BLaER1 (cell line): Measurements from ENCODE around the gene EPN2.

ENCODE experiments used
- H3K27ac ChIP-seq: shearing (Covaris generic); formaldehyde crosslinking; 2 replicates; pipeline ENCODE4 v1.8.1; 2022
- H3K27me3 ChIP-seq: shearing (Covaris generic); formaldehyde crosslinking; 2 replicates; pipeline ENCODE4 v1.8.1; 2022
- H3K36me3 ChIP-seq: shearing (Covaris generic); formaldehyde crosslinking; 2 replicates; pipeline ENCODE4 v1.8.1; 2022
- H3K4me1 ChIP-seq: shearing (Covaris generic); formaldehyde crosslinking; 2 replicates; pipeline ENCODE4 v1.8.1; 2022
- H3K4me2 ChIP-seq: shearing (Covaris generic); formaldehyde crosslinking; 2 replicates; pipeline ENCODE4 v1.8.1; 2022
- H3K4me3 ChIP-seq: shearing (Covaris generic); formaldehyde crosslinking; 2 replicates; pipeline ENCODE4 v1.8.1; 2022
- H3K9ac ChIP-seq: shearing (Covaris generic); formaldehyde crosslinking; 2 replicates; pipeline ENCODE4 v1.8.1; 2022
- H3K9me3 ChIP-seq: shearing (Covaris generic); formaldehyde crosslinking; 2 replicates; pipeline ENCODE4 v1.8.1; 2022
- H4K20me1 ChIP-seq: shearing (Covaris generic); formaldehyde crosslinking; 2 replicates; pipeline ENCODE4 v1.8.1; 2022
- Cebpa-rat ChIP-seq: shearing (Covaris generic); IDR thresholded peaks from 2 replicates; pipeline ENCODE4 v1.8.1; 2022

Gene EPN2

DNA sequence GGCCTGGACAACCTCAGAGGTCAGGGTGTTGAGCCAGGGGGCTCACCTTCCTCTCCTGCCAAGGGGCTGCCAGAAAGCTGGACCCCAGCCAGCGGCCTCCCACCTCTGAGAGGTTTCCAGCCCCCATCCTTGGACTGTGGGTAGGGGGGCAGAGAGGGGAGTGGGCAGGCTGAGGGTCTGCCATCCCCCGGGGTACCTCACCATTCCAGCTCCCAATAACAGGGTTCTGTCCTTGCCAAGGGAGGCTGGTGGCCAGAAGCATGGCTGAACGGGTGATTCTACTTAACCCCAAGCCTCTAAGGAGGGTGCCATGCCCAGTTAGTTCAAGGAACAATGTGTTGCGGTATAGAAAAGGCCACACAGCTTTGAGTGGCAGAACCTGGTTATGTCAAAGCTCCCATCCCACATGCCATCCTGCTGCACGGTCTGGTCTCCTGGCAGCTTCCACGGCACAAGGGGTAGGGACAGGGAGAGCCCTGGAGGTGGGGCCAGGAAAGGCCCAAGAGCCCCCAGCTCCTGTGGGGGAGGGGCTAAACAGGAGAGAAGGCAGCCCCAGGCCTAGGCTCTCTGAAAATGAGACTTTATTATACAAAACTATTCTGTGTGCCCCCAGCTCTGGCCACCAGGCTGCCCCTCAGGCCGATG, 105.6 kb downstream of the EPN2 start:
- Histone ChIP-seq H3K9me3 (no peaks in the 10 kb centered on the region), H3K36me3 (no peaks in the 10 kb centered on the region)
- no peak for TF ChIP-seq Cebpa-rat

DNA sequence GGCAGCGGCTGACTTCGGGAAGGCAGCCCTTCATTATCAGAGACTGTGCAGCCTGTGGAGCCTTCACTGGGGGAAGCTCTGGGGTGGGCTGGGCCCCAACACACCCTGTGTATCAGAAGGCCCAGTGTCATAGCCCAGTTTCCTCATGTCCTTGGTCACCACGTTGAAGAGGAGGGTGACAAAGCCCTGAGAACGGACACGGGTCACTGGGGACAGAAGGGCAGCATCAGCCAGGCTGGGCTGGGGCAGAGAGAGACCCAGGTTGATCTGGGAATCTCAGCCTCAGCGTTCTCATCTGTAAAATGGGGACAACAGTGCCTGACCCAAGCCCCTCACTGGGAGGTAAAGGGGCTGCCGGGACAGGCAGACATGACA, 106.1 kb downstream of the EPN2 start:
- Histone ChIP-seq H3K4me3 (no peak overlapping the region), H3K9ac (no peak overlapping the region), H3K4me2 (no peak overlapping the region), H4K20me1 (peaks cover 53% of the 10 kb centered on the region), H3K9me3 (no peaks in the 10 kb centered on the region), H3K27me3 (0 out of 2 replicates have a peak, but pooled peaks cover 5% of the 10 kb centered on the region), H3K36me3 (no peaks in the 10 kb centered on the region), H3K4me1 (peaks cover 19% of the 10 kb centered on the region), H3K27ac (no peak overlapping the region)
- no peak for TF ChIP-seq Cebpa-rat

More for the DNA sequence above, 105.6 kb downstream of the EPN2 start:
- Histone ChIP-seq H3K27ac (no peak overlapping the region), H4K20me1 (peaks cover 50% of the 10 kb centered on the region), H3K9ac (no peak overlapping the region), H3K4me1 (peaks cover 16% of the 10 kb centered on the region), H3K4me3 (no peak overlapping the region), H3K27me3 (0 out of 2 replicates have a peak, but pooled peaks cover 5% of the 10 kb centered on the region), H3K4me2 (no peak overlapping the region)

DNA sequence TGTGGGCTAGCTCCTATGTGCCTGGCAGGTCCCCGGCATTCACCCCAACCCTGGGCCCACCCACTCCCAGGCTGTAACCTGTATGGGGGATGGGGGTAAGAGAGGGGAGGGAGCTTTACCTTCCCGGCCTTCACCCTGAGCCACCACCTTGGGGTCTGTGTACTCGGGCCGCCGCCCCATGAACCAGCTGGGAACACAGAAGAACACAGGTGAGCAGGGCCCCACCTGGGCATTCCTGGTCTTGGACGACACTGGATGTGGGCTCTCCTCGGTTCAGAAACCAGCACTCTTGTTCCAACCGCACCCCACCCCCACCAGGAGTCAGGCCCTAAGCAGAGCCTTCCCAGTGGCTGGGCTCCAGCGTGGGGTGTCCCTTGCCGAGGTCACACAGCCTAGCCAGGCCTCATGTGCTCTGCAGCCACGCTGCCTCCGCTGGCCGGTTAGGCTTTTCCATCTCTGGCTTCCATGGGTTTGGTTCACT, 106.5 kb downstream of the EPN2 start:
- no peak overlapping the region for H3K9ac ChIP-seq
- H3K4me3 ChIP-seq, result no peak overlapping the region
- no peaks in the 10 kb centered on the region for H3K36me3 ChIP-seq
- H4K20me1 ChIP-seq, result peaks cover 53% of the 10 kb centered on the region
- H3K27ac ChIP-seq, result no peak overlapping the region
- no peaks in the 10 kb centered on the region for H3K9me3 ChIP-seq
- H3K4me1 ChIP-seq, result peaks cover 19% of the 10 kb centered on the region
- H3K27me3 ChIP-seq, result 0 out of 2 replicates have a peak, but pooled peaks cover 5% of the 10 kb centered on the region
- no peak for TF ChIP-seq Cebpa-rat
- no peak overlapping the region for H3K4me2 ChIP-seq

DNA sequence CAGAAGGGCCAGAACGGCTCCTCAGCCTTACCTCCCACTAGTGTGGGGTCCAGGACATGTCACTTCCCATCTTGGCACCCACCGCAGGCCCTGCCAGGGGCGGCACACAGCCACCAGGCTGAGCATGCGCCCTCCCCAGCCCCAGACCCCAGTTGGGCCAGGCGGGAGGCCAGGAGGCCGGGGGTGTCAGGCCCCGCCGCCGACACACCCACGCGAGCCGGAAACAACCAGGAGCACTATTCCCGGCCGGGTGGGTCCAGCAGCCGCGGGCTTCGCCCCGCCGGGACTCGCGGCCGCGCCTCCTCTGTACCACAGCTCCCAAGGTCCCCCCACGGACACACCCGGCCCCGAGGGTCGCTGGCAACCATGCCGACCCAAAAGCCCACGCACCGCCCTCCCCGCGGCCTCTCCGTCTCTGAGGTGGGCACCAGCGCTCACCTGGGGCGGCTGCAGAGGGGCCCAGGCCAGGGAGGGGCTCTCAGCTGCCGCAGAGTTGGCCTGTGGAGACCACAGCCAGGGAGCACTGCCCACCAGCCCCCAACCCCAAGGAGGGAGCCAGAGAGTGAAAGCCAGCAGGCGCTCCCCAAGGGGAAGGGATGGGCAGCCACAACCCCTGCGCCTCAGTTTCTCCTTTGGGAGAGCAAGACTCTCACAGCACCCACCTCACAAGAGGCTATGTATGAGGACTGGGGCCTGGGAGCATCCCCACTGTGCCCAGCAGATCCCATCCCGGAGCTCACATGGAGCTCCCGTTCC, 107.3 kb downstream of the EPN2 start:
- no peak overlapping the region for H3K9ac ChIP-seq
- H3K27ac ChIP-seq, result no peak overlapping the region
- H3K36me3 ChIP-seq, result no peaks in the 10 kb centered on the region
- H3K4me3 ChIP-seq, result no peak overlapping the region
- H3K9me3 ChIP-seq, result no peaks in the 10 kb centered on the region
- TF ChIP-seq Cebpa-rat, result no peak
- H4K20me1 ChIP-seq, result peaks cover 53% of the 10 kb centered on the region
- peaks cover 19% of the 10 kb centered on the region for H3K4me1 ChIP-seq
- H3K4me2 ChIP-seq, result no peak overlapping the region
- H3K27me3 ChIP-seq, result 0 out of 2 replicates have a peak, but pooled peaks cover 5% of the 10 kb centered on the region

DNA sequence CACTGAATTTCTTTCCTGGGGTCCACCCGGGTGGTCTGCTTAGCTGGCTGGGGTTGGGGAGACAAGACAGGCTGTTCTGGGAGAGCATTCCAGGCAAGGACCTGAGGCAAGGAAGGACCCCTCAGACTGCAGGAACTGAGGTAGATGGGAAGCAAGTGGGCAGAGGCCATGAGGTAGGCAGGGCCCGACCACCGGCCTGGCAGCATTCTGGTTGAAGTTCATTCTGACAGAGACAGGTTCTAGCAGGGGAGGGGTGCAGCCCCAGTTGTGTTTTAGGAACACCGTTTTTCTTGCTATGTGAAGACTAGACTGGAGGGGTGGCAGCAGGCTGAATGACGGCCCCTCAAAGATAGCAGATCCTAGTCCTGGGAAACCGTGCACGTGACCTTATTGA, 107.9 kb downstream of the EPN2 start:
- Histone ChIP-seq H3K36me3 (no peaks in the 10 kb centered on the region), H3K4me2 (no peak overlapping the region), H3K27ac (no peak overlapping the region), H3K27me3 (0 out of 2 replicates have a peak, but pooled peaks cover 5% of the 10 kb centered on the region), H3K4me3 (no peak overlapping the region), H3K4me1 (peaks cover 19% of the 10 kb centered on the region), H3K9me3 (no peaks in the 10 kb centered on the region), H3K9ac (no peak overlapping the region), H4K20me1 (peaks cover 53% of the 10 kb centered on the region)
- no peak for TF ChIP-seq Cebpa-rat

DNA sequence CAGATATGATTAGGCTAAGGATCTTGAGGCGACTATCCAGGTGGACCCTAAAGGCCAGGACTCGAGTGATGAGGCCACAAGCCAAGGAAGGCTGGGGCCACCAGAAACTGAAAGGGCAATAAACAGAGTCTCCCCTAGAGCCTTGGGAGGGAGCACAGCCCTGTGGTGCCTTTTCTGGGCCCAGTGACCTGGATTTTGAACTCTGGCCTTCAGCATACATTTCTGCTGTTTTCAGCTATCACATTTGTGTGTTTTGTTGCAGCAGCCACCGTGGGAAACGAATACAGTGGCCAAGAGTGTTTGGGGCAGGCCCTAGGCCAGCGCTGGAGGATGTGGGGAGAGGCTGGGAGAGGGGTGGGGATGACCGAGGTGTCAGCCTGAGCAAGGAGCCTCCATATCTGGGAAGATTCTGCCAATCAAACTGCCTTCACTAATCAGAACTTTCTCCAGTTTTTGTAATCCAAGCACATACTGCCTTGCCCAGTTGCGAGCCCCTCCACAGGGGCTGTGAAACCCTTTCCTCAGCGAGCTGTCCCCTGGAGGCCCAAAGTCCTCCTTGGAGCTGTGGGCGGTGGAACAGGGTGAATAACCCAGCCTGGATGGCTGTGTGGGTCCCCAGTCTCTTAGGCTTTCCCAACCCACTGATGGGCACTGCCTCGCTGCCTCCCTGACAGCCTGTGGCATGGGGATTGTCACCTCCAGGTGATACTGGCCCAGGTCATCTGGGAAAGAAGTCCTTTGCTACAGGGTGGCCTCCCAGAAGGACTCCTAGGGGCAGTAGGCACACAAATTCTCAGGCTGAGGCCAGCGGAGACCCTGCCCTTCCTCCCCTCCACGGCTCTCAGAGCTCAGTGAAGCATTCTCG, 108.6 kb downstream of the EPN2 start:
- H4K20me1 ChIP-seq, result peaks cover 53% of the 10 kb centered on the region
- peaks cover 19% of the 10 kb centered on the region for H3K4me1 ChIP-seq
- no peaks in the 10 kb centered on the region for H3K36me3 ChIP-seq
- H3K9me3 ChIP-seq, result no peaks in the 10 kb centered on the region
- H3K9ac ChIP-seq, result no peak overlapping the region
- H3K27ac ChIP-seq, result no peak overlapping the region
- no peak overlapping the region for H3K4me3 ChIP-seq
- H3K27me3 ChIP-seq, result 0 out of 2 replicates have a peak, but pooled peaks cover 5% of the 10 kb centered on the region
- H3K4me2 ChIP-seq, result no peak overlapping the region; the same call in 1 of the 2 replicates
- TF ChIP-seq Cebpa-rat, result no peak

DNA sequence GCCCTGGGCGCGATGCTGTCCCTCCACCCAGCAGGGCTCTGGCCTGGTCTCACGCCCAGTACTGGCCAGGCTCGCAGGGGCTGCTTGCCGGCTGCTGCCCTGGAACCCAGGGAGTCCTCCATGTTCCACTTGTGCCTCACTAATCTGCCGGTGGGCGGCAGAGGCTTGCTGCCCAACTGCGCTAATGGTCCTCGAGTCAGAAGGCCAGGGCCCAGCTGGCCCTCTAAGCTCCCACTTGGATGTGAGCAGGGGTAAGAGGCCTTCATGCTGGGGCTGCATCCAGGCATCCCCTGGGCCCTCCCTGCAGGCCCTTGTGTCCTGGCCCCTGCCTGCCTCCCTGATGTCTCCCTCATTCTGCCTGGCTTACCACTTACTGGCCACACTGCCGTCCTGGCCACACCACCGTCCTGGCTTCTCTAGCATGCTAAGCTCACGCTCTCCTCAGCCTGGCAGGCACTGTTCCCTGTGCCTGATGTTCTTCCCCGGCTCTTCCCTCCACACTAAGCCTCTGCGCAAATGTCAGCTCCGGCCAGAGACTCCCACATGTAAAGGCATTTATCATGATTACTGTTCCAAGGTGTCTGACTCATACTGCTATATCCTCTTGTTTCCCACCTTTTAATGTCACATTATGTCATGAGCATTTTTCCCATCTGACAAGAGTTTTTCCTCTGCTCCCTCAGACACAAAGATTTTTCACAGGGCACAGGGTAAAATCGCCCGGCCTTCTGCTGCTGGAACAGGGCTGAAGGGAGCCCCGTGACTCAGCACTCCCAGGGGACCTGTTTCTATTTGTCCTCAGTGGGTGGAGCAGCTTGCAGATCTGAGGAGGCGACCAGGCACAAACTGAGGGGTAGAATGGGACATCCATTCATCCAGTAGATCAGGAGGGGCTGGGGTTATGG, 109.4 kb downstream of the EPN2 start:
- H3K4me2 ChIP-seq, result peak overlapping the region; percentile 71
- H3K4me3 ChIP-seq, result no peak overlapping the region
- H3K9ac ChIP-seq, result no peak overlapping the region
- no peaks in the 10 kb centered on the region for H3K36me3 ChIP-seq
- 0 out of 2 replicates have a peak, but pooled peaks cover under 1% of the 10 kb centered on the region for H3K27me3 ChIP-seq
- no peak overlapping the region for H3K27ac ChIP-seq
- H3K4me1 ChIP-seq, result peaks cover 19% of the 10 kb centered on the region
- H3K9me3 ChIP-seq, result no peaks in the 10 kb centered on the region
- TF ChIP-seq Cebpa-rat, result no peak
- H4K20me1 ChIP-seq, result peaks cover 53% of the 10 kb centered on the region

DNA sequence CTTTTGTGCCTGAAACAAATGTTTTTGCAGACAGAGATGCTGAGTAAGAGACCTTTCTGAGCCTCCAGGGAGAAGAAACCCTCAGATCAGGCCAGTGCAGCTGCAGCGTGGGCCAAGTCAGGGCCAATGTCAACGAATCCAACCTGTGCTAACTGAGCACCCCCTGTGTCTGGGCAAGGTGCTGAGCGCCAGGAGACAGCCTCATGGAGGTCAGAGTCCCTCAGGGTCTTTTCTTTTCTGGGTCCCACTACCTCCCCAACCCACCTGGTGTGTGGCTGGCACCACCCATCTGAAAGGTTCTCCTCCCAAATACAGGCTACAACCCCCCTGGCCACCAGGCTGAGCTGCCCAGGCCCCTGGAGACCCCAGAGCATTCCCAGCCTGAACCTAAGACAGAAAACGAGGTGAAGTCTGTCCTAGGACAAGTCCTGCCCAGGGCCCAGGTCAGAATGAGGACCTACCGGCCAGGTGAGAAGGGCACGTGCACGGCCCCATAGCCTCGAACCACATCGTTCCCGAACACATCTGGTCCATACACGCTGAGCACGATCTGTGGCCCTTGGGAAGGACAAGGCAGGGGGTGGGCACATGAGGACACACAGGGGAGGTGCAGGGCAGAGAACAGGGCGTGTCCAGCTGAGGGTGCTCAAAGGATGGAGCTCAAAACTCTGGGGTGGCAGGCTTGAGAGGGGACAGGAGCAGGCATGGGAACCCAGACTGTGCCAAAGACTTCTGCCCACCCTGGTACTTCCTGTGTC, 110.3 kb downstream of the EPN2 start:
- no peak for TF ChIP-seq Cebpa-rat
- H3K9ac ChIP-seq, result no peak overlapping the region
- no peaks in the 10 kb centered on the region for H3K27me3 ChIP-seq
- peaks cover 19% of the 10 kb centered on the region for H3K4me1 ChIP-seq
- no peak overlapping the region for H3K27ac ChIP-seq
- no peak overlapping the region for H3K4me3 ChIP-seq
- H3K4me2 ChIP-seq, result peak overlapping the region; percentile 71
- H3K36me3 ChIP-seq, result no peaks in the 10 kb centered on the region
- no peaks in the 10 kb centered on the region for H3K9me3 ChIP-seq
- H4K20me1 ChIP-seq, result peaks cover 48% of the 10 kb centered on the region
